ENCODE results near the gene BMX. TPM values are rescaled to one million over a fixed set of nuclear protein-coding genes. Genes with fewer than 3 reads are reported as not detected.

Gene BMX
- total RNA-seq, 1 donor from 2014 or later, result not detected

GRCh38 chrX:15530318-15530717 lies 29.7 kb downstream of the BMX start:
- DNase-seq (ENCODE audit: low read depth), result no peak
- H3K36me3 ChIP-seq (ENCODE audit: control insufficient read depth, insufficient read depth, low read length), result no peaks in the 10 kb centered on the region
- H3K4me3 ChIP-seq (ENCODE audit: low read depth, low read length), result no peak overlapping the region
- TF ChIP-seq, protein P1, sequence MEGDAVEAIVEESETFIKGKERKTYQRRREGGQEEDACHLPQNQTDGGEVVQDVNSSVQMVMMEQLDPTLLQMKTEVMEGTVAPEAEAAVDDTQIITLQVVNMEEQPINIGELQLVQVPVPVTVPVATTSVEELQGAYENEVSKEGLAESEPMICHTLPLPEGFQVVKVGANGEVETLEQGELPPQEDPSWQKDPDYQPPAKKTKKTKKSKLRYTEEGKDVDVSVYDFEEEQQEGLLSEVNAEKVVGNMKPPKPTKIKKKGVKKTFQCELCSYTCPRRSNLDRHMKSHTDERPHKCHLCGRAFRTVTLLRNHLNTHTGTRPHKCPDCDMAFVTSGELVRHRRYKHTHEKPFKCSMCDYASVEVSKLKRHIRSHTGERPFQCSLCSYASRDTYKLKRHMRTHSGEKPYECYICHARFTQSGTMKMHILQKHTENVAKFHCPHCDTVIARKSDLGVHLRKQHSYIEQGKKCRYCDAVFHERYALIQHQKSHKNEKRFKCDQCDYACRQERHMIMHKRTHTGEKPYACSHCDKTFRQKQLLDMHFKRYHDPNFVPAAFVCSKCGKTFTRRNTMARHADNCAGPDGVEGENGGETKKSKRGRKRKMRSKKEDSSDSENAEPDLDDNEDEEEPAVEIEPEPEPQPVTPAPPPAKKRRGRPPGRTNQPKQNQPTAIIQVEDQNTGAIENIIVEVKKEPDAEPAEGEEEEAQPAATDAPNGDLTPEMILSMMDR (IDR thresholded peaks at IDR 0.05; ENCODE audit: insufficient read depth, low read length, poor library complexity, severe bottlenecking), result no peak
- H3K27me3 ChIP-seq (ENCODE audit: control insufficient read depth, insufficient read depth, low read length), result no peaks in the 10 kb centered on the region

- H3K36me3 ChIP-seq (ENCODE audit: control insufficient read depth, insufficient read depth, low read length), result no peaks in the 10 kb centered on the region
- TF ChIP-seq, protein P1 (IDR thresholded peaks at IDR 0.05; ENCODE audit: insufficient read depth, low read length, poor library complexity, severe bottlenecking), result no peak
- peaks cover 3% of the 10 kb centered on the region for H3K27me3 ChIP-seq (ENCODE audit: control insufficient read depth, insufficient read depth, low read length)
- DNase-seq (ENCODE audit: low read depth), result no peak
- H3K4me3 ChIP-seq (ENCODE audit: low read depth, low read length), result no peak overlapping the region
Measured at GRCh38 chrX:15546745-15547144, 46.1 kb downstream of the BMX start.

DNA sequence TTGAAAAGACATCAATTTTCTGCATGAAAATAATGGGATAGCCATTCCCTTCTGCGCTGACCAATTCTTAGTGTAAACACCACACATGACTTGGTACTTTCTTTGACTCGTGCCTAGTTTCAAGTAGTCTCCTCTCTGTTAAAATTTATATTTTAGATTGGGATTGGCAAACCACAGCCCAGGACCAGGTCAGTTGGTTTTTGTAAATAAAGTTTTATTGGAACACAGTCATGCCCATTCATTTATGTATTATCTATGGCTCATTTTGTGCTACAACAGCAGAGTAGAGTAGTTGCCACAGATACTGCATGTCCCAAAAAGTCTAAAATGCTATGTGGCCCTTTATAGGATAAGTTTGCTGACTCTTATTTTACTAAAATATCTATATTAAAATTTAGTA lies 46.7 kb downstream of the BMX start:
- H3K36me3 ChIP-seq (ENCODE audit: control insufficient read depth, insufficient read depth, low read length), result no peaks in the 10 kb centered on the region
- TF ChIP-seq, protein P1 (IDR thresholded peaks at IDR 0.05; ENCODE audit: insufficient read depth, low read length, poor library complexity, severe bottlenecking), result no peak
- H3K27me3 ChIP-seq (ENCODE audit: control insufficient read depth, insufficient read depth, low read length), result peaks cover 3% of the 10 kb centered on the region
- no peak for DNase-seq (ENCODE audit: low read depth)
- no peak overlapping the region for H3K4me3 ChIP-seq (ENCODE audit: low read depth, low read length)

DNA sequence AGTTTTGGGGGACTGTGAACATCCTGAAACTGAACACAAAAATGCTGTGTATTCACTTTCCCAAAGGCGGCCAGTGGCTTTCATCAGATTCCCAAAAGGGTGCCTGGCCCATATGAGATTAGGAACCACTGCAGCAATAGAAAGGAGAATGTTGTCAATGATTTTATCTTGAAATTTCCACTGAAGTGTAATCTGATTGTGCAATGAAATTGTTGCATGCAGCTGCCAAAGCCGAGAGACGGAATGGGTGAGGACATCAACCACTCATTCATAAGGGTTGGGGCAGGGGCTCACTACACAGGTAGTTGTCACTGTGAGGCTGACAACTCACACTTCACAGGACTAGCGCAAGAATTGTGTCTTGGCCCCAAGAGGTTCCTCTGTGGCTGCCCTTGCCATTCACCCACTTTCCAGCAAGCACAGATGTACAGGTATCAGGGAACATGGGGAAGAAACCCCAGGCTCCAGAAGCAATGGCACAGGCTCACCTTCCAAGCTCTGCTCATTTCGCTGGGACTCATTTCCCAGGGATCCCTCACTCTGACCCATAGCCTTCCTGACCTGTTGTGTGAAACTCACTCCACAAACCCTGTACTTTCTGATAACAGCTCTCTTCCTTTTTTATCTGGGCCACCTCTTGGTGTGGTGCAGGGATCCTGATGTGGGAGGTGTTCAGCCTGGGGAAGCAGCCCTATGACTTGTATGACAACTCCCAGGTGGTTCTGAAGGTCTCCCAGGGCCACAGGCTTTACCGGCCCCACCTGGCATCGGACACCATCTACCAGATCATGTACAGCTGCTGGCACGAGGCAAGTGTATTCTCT lies 48.8 kb downstream of the BMX start:
- TF ChIP-seq, protein P1 (IDR thresholded peaks at IDR 0.05; ENCODE audit: insufficient read depth, low read length, poor library complexity, severe bottlenecking), result no peak
- no peaks in the 10 kb centered on the region for H3K36me3 ChIP-seq (ENCODE audit: control insufficient read depth, insufficient read depth, low read length)
- no peak for DNase-seq (ENCODE audit: low read depth)
- H3K27me3 ChIP-seq (ENCODE audit: control insufficient read depth, insufficient read depth, low read length), result peaks cover 3% of the 10 kb centered on the region
- H3K4me3 ChIP-seq (ENCODE audit: low read depth, low read length), result no peak overlapping the region

DNA sequence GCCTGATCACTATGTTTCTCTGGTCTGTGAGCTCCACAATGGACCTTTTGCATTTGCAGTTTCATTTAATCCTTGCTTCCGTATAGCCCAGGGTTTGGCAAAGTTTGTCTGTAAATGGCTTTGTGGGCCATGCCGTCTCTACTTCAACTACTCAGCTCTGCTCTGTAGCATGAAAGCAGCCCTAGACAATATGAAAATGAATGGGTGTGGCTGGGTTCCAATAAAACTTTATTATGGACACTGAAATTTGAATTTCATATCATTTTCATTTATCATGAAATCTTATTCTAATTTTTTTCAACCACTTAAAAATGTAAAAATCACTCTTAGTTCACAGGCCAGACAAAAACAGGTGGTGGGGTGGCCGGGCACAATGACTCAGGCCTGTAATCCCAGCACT lies 58.6 kb downstream of the BMX start:
- Histone ChIP-seq H3K36me3 (ENCODE audit: control insufficient read depth, insufficient read depth, low read length) (no peaks in the 10 kb centered on the region), H3K4me3 (ENCODE audit: low read depth, low read length) (no peak overlapping the region), H3K27me3 (ENCODE audit: control insufficient read depth, insufficient read depth, low read length) (peaks cover 2% of the 10 kb centered on the region)
- TF ChIP-seq, protein P1 (IDR thresholded peaks at IDR 0.05; ENCODE audit: insufficient read depth, low read length, poor library complexity, severe bottlenecking), result no peak
- no peak for DNase-seq (ENCODE audit: low read depth)

DNA sequence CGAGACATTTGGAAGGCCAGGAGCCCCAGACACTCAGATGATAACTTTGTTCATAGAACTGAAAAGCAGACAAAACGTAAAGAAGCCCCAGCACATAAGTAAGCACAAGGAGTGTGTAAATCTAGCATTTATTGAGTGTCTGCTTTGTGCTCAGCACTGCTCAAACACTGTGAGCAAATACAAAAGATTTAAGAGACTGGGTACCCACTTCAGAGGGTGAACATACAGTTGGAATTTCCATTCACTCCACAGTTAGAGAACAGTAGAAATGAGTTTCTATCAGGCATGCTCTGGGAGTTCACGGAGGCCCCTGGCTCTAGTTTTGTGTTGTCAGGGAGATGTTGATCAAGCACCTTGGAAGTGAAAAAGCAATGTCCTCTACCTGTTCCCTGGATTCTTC lies 60.3 kb downstream of the BMX start:
- no peaks in the 10 kb centered on the region for H3K36me3 ChIP-seq (ENCODE audit: control insufficient read depth, insufficient read depth, low read length)
- peaks cover 2% of the 10 kb centered on the region for H3K27me3 ChIP-seq (ENCODE audit: control insufficient read depth, insufficient read depth, low read length)
- no peak overlapping the region for H3K4me3 ChIP-seq (ENCODE audit: low read depth, low read length)
- no peak for DNase-seq (ENCODE audit: low read depth)
- TF ChIP-seq, protein P1 (IDR thresholded peaks at IDR 0.05; ENCODE audit: insufficient read depth, low read length, poor library complexity, severe bottlenecking), result no peak
